HCT116 (cell line): Measurements from ENCODE around the gene HAGH. TPM values are rescaled to one million over a fixed set of nuclear protein-coding genes. Genes with fewer than 3 reads are reported as not detected.

Experiments
- ATAC-seq: fragments of 200-7000 bp; cut with Tn5 transposase; 2 replicates; pipeline ENCODE4 v1.9.1; 2020; ENCODE audit warnings: mild to moderate bottlenecking, moderate library complexity
- BruUV-seq: library from RNA; stranded (reverse); fragments of 400-500 nt; replicated peaks from 2 replicates; lab custom pipeline; 2021; lab: Mats Ljungman, UMichigan
- CTCF ChIA-PET: fragments of 300-600 bp; sonication (Branson Sonifier 250); formaldehyde crosslinking; loops from one replicate; lab custom pipeline; 2021; ENCODE audit warnings: antibody characterized with exemption; lab: Charles Lee
- POLR2A ChIA-PET: fragments of 300-600, 350-600 bp; sonication (Branson Sonifier 250); formaldehyde crosslinking; loops from one replicate; lab custom pipeline; 2021; ENCODE audit warnings: antibody characterized with exemption; lab: Charles Lee
- RAD21 ChIA-PET, 2 experiments: fragments of 300-600 bp; sonication (Branson Sonifier 250); formaldehyde crosslinking; loops; one replicate each; lab custom pipeline; 2023; ENCODE audit warnings: low total read pairs in 2 of 2; ENCODE audit not compliant: uncharacterized antibody in 2 of 2, unreplicated experiment in 2 of 2, low non-redundant PET in 1 of 2; lab: Charles Lee
- DNase-seq: peaks from one replicate; pipeline ENCODE4 v3.0.0-alpha.2; 2010; ENCODE audit warnings: low read depth, low spot score
- H2AFZ ChIP-seq: fragments of 200-600 bp; shearing (Covaris generic), sonication (generic); 2 replicates; pipeline ENCODE4 v1.6.1; 2017; ENCODE audit warnings: low read depth, mixed run types, mixed read lengths, antibody characterized with exemption, low read length; ENCODE audit not compliant: poor library complexity, severe bottlenecking
- H3K27ac ChIP-seq: 2 replicates; pipeline ENCODE4 v1.5.1; 2012; ENCODE audit warnings: low read depth, low read length
- H3K27me3 ChIP-seq: fragments of 200-600 bp; sonication (generic); 2 replicates; pipeline ENCODE4 v1.6.1; 2016; ENCODE audit warnings: mixed run types, low read length, mixed read lengths; ENCODE audit not compliant: insufficient read depth
- H3K36me3 ChIP-seq, 2 experiments: fragments of 200-500 bp in 1 of 2; fragments of 200-600 bp in 1 of 2; sonication (Bioruptor generic) in 1 of 2; sonication (generic) in 1 of 2; 2 replicates each; pipeline versions ENCODE4 v1.5.1 to v1.6.1; 2014 to 2016; ENCODE audit warnings: low read length in 2 of 2, inconsistent platforms in 1 of 2, mixed read lengths in 1 of 2, mixed run types in 1 of 2; ENCODE audit not compliant: insufficient read depth in 2 of 2, control insufficient read depth in 1 of 2
- H3K4me1 ChIP-seq, 2 experiments: fragments of 200-600 bp in 1 of 2; sonication (generic) in 1 of 2; 2 replicates each; pipeline versions ENCODE4 v1.5.1 to v1.6.1; 2012 to 2017; ENCODE audit warnings: low read length in 2 of 2, inconsistent platforms in 1 of 2, mild to moderate bottlenecking in 1 of 2, mixed read lengths in 1 of 2, mixed run types in 1 of 2, moderate library complexity in 1 of 2; ENCODE audit not compliant: insufficient read depth in 2 of 2, control insufficient read depth in 1 of 2
- H3K4me2 ChIP-seq: fragments of 200-600 bp; sonication (generic); 2 replicates; pipeline ENCODE4 v1.6.1; 2017; ENCODE audit warnings: mixed run types, low read length, mixed read lengths
- H3K4me3 ChIP-seq, 2 experiments: fragments of 200-600 bp in 1 of 2; sonication (generic) in 1 of 2; replicated peaks in 1 of 2; 2 replicates each; pipeline ENCODE4 v1.5.1; 2011 to 2016; ENCODE audit warnings: low read length in 2 of 2, control low read depth in 1 of 2, low read depth in 1 of 2, mild to moderate bottlenecking in 1 of 2, mixed read lengths in 1 of 2, mixed run types in 1 of 2
- H3K79me2 ChIP-seq: fragments of 200-600 bp; sonication (generic); 2 replicates; pipeline ENCODE4 v1.6.1; 2017; ENCODE audit warnings: mild to moderate bottlenecking, mixed run types, low read length, moderate library complexity, mixed read lengths; ENCODE audit not compliant: insufficient read depth
- H3K9ac ChIP-seq: fragments of 200-600 bp; sonication (generic); 2 replicates; pipeline ENCODE4 v1.6.1; 2016; ENCODE audit warnings: low read length, mixed read lengths
- H3K9me2 ChIP-seq: fragments of 200-600 bp; sonication (generic), shearing (Covaris generic); 2 replicates; pipeline ENCODE4 v1.6.1; 2017; ENCODE audit warnings: mixed run types, mild to moderate bottlenecking, moderate library complexity; ENCODE audit not compliant: insufficient read depth
- H3K9me3 ChIP-seq, 2 experiments: fragments of 200-500 bp in 1 of 2; fragments of 200-600 bp in 1 of 2; sonication (Bioruptor generic) in 1 of 2; sonication (generic) in 1 of 2; 2 replicates each; pipeline ENCODE4 v1.6.1; 2014 to 2017; ENCODE audit warnings: low read length in 2 of 2, mixed read lengths in 2 of 2, inconsistent platforms in 1 of 2, low read depth in 1 of 2, mild to moderate bottlenecking in 1 of 2, mixed run types in 1 of 2, moderate library complexity in 1 of 2; ENCODE audit not compliant: control insufficient read depth in 1 of 2, insufficient read depth in 1 of 2
- H4K20me1 ChIP-seq: fragments of 200-600 bp; sonication (generic), shearing (Covaris generic); 2 replicates; pipeline ENCODE4 v1.6.1; 2017; ENCODE audit warnings: mixed run types, mild to moderate bottlenecking, moderate library complexity; ENCODE audit not compliant: insufficient read depth
- ATF3 ChIP-seq: IDR thresholded peaks from 2 replicates; pipeline ENCODE4 v1.6.1; 2012
- CEBPB ChIP-seq: IDR thresholded peaks from 2 replicates; pipeline ENCODE4 v1.6.1; 2012; ENCODE audit warnings: low read depth
- EGR1 ChIP-seq: IDR thresholded peaks from 2 replicates; pipeline ENCODE4 v1.6.1; 2012; ENCODE audit warnings: low read depth
- EZH2 ChIP-seq: fragments of 200-600 bp; sonication (generic); IDR thresholded peaks from 2 replicates; pipeline ENCODE4 v1.6.1; 2017; ENCODE audit warnings: antibody characterized with exemption, mixed run types
- JUND ChIP-seq: IDR thresholded peaks from 2 replicates; pipeline ENCODE4 v1.6.1; 2012
- POLR2A ChIP-seq: IDR thresholded peaks from 2 replicates; pipeline ENCODE4 v1.7.0; 2011; ENCODE audit warnings: borderline replicate concordance; ENCODE audit not compliant: insufficient read depth, insufficient read length; ENCODE audit errors: extremely low read depth
- POLR2AphosphoS5 ChIP-seq: IDR thresholded peaks from 2 replicates; pipeline ENCODE4 v1.6.1; 2011; ENCODE audit warnings: mild to moderate bottlenecking, low read depth, low read length, moderate library complexity
- SP1 ChIP-seq: IDR thresholded peaks from 2 replicates; pipeline ENCODE4 v1.6.1; 2012; ENCODE audit warnings: low read depth
- SRF ChIP-seq: IDR thresholded peaks from 2 replicates; pipeline ENCODE4 v1.6.1; 2012; ENCODE audit warnings: low read depth
- TCF7L2 ChIP-seq: IDR thresholded peaks from 2 replicates; pipeline ENCODE4 v1.7.0; 2011; ENCODE audit warnings: borderline replicate concordance, inconsistent platforms; ENCODE audit not compliant: insufficient read depth, insufficient read length; ENCODE audit errors: extremely low read depth
- YY1 ChIP-seq: IDR thresholded peaks from 2 replicates; pipeline ENCODE4 v1.6.1; 2011; ENCODE audit warnings: low read length, low read depth, moderate library complexity, mild to moderate bottlenecking; ENCODE audit not compliant: insufficient replicate concordance; ENCODE audit errors: extremely low read depth
- ZBTB33 ChIP-seq: IDR thresholded peaks from 2 replicates; pipeline ENCODE4 v1.6.1; 2011; ENCODE audit warnings: mild to moderate bottlenecking, low read length, moderate library complexity; ENCODE audit not compliant: insufficient replicate concordance; ENCODE audit errors: extremely low read depth
- ZFX ChIP-seq: fragments of 450-650 bp; IDR thresholded peaks from 2 replicates; pipeline ENCODE4 v1.6.1; 2017
- intact Hi-C: fragments of 100-400 bp; cut with micrococcal nuclease; formaldehyde crosslinking; loops from 2 replicates; pipeline ENCODE4 v1.10.0; 2022
- total RNA-seq: library from RNA; stranded (reverse); gene quantifications from one replicate; pipeline ENCODE4 v1.2.1, GENCODE V29; 2021; ENCODE audit not compliant: unreplicated experiment

Gene HAGH
- total RNA-seq, 1 experiment from 2014 or later, result 39.1 TPM

- no peaks in the 10 kb centered on the region for H3K9me2 ChIP-seq
- BruUV-seq, result no TSS peak
- H3K9me3 ChIP-seq, result no peaks in the 10 kb centered on the region
- H3K79me2 ChIP-seq, result no peaks in the 10 kb centered on the region
- no peaks in the 10 kb centered on the region for H3K27me3 ChIP-seq
- ATAC-seq, result no peak
- POLR2A ChIA-PET, result no interaction called here
- RAD21 ChIA-PET, result no interaction called here
- no peak for TF ChIP-seq SRF
- TF ChIP-seq POLR2A, result no peak
- TF ChIP-seq YY1, result no peak
- TF ChIP-seq CEBPB, result no peak
- no peak for TF ChIP-seq SP1
- no peak for TF ChIP-seq JUND
- TF ChIP-seq ATF3, result no peak
- no peak for TF ChIP-seq EZH2
- TF ChIP-seq ZFX, result no peak
- no peak for TF ChIP-seq TCF7L2
- TF ChIP-seq ZBTB33, result no peak
- no peak for TF ChIP-seq POLR2AphosphoS5
- no peak for TF ChIP-seq EGR1
- DNase-seq, result no peak
- H3K4me2 ChIP-seq, result no peak overlapping the region
- CTCF ChIA-PET, result no interaction called here
- H3K27ac ChIP-seq, result no peak overlapping the region
- no peak overlapping the region for H3K4me3 ChIP-seq
- no peak overlapping the region for H3K9ac ChIP-seq
- intact Hi-C loops, result no loop called here
- H3K4me1 ChIP-seq, result no peaks in the 10 kb centered on the region
- H3K36me3 ChIP-seq, result no peaks in the 10 kb centered on the region
- no peak overlapping the region for H2AFZ ChIP-seq
- no peaks in the 10 kb centered on the region for H4K20me1 ChIP-seq
These were observed 12.9 kb upstream of the HAGH start for GRCh38 chr16:1839554-1839953.
